ENCODE data around the gene MTA3.
A peak's percentile ranks its signal among the peaks of the same experiment; 100 is the strongest.
"Not testable (repeated sequence)": the region's sequence is repeated elsewhere in the genome, so short reads cannot be mapped to it uniquely, and the experiment has no call there.

The MTA3 gene

GRCh38 chr2:42588121-42588520 lies 19.7 kb downstream of the MTA3 start:
- Histone ChIP-seq H3K36me3 (ENCODE audit: insufficient read depth, low read length) (peaks cover 27% of the 10 kb centered on the region), H3K4me3 (no peak overlapping the region), H3K27ac (no peak overlapping the region), H3K9ac (ENCODE audit: insufficient read length) (no peak overlapping the region), H3K9me3 (ENCODE audit: low read depth, low read length) (no peaks in the 10 kb centered on the region)
- no peak for TF ChIP-seq POLR2AphosphoS5 (IDR thresholded peaks at IDR 0.05; ENCODE audit: borderline replicate concordance, low read depth, low read length)
- DNase-seq (ENCODE audit: low read depth, low spot score) = no peak

GRCh38 chr2:42590176-42590575 lies 21.7 kb downstream of the MTA3 start:
- DNase-seq (ENCODE audit: low read depth, low spot score) = no peak
- peaks cover 20% of the 10 kb centered on the region for H3K36me3 ChIP-seq (ENCODE audit: insufficient read depth, low read length)
- H3K27ac ChIP-seq = no peak overlapping the region
- H3K4me3 ChIP-seq = no peak overlapping the region
- H3K9me3 ChIP-seq (ENCODE audit: low read depth, low read length) = no peaks in the 10 kb centered on the region
- H3K9ac ChIP-seq (ENCODE audit: insufficient read length) = no peak overlapping the region
- TF ChIP-seq POLR2AphosphoS5 (IDR thresholded peaks at IDR 0.05; ENCODE audit: borderline replicate concordance, low read depth, low read length) = no peak
- no peak for TF ChIP-seq EZH2 (IDR thresholded peaks at IDR 0.05)
- no peak for TF ChIP-seq FOXP2 (optimal IDR thresholded peaks at IDR 0.05; ENCODE audit: control extremely low read depth, extremely low read length, insufficient read depth)

GRCh38 chr2:42593282-42593681 lies 24.9 kb downstream of the MTA3 start:
- Histone ChIP-seq H3K4me3 (no peak overlapping the region), H3K9ac (ENCODE audit: insufficient read length) (no peak overlapping the region), H3K36me3 (ENCODE audit: insufficient read depth, low read length) (peaks cover 8% of the 10 kb centered on the region; the same call in 1 of the 2 replicates), H3K9me3 (ENCODE audit: low read depth, low read length) (no peaks in the 10 kb centered on the region), H3K27ac (no peak overlapping the region)
- TF ChIP-seq POLR2AphosphoS5 (IDR thresholded peaks at IDR 0.05; ENCODE audit: borderline replicate concordance, low read depth, low read length) = no peak
- TF ChIP-seq EZH2 (IDR thresholded peaks at IDR 0.05) = no peak
- no peak for DNase-seq (ENCODE audit: low read depth, low spot score)

- Histone ChIP-seq H3K9me3 (ENCODE audit: low read depth, low read length) (no peaks in the 10 kb centered on the region), H3K9ac (ENCODE audit: insufficient read length) (no peak overlapping the region), H3K36me3 (ENCODE audit: insufficient read depth, low read length) (no peaks in the 10 kb centered on the region; the same call in 1 of the 2 replicates), H3K27ac (no peak overlapping the region; the same call in 1 of the 2 replicates), H3K4me3 (no peak overlapping the region)
- TF ChIP-seq EZH2 (IDR thresholded peaks at IDR 0.05) (no peak), POLR2AphosphoS5 (IDR thresholded peaks at IDR 0.05; ENCODE audit: borderline replicate concordance, low read depth, low read length) (no peak), FOXP2 (optimal IDR thresholded peaks at IDR 0.05; ENCODE audit: control extremely low read depth, extremely low read length, insufficient read depth) (no peak)
- no peak for DNase-seq (ENCODE audit: low read depth, low spot score)
Measured at GRCh38 chr2:42598656-42599055, 30.2 kb downstream of the MTA3 start.

- H3K4me3 ChIP-seq = no peak overlapping the region
- no peak for DNase-seq (ENCODE audit: low read depth, low spot score)
- no peak for TF ChIP-seq POLR2AphosphoS5 (IDR thresholded peaks at IDR 0.05; ENCODE audit: borderline replicate concordance, low read depth, low read length)
- TF ChIP-seq FOXP2 (optimal IDR thresholded peaks at IDR 0.05; ENCODE audit: control extremely low read depth, extremely low read length, insufficient read depth) = no peak
- no peak for TF ChIP-seq EZH2 (IDR thresholded peaks at IDR 0.05)
- H3K9ac ChIP-seq (ENCODE audit: insufficient read length) = no peak overlapping the region
- no peaks in the 10 kb centered on the region; the same call in 1 of the 2 replicates for H3K36me3 ChIP-seq (ENCODE audit: insufficient read depth, low read length)
- no peaks in the 10 kb centered on the region for H3K9me3 ChIP-seq (ENCODE audit: low read depth, low read length)
- H3K27ac ChIP-seq = no peak overlapping the region
Measured at GRCh38 chr2:42601076-42601475, 32.6 kb downstream of the MTA3 start.

GRCh38 chr2:42602218-42602875 lies 33.9 kb downstream of the MTA3 start:
- Histone ChIP-seq H3K27ac (peak overlapping the region; percentile 10; the same call in 1 of the 2 replicates), H3K9ac (ENCODE audit: insufficient read length) (no peak overlapping the region), H3K36me3 (ENCODE audit: insufficient read depth, low read length) (no peaks in the 10 kb centered on the region; the same call in 1 of the 2 replicates), H3K9me3 (ENCODE audit: low read depth, low read length) (no peaks in the 10 kb centered on the region), H3K4me3 (no peak overlapping the region)
- TF ChIP-seq EZH2 (IDR thresholded peaks at IDR 0.05) (no peak), POLR2AphosphoS5 (IDR thresholded peaks at IDR 0.05; ENCODE audit: borderline replicate concordance, low read depth, low read length) (no peak), FOXP2 (optimal IDR thresholded peaks at IDR 0.05; ENCODE audit: control extremely low read depth, extremely low read length, insufficient read depth) (no peak)
- no peak for DNase-seq (ENCODE audit: low read depth, low spot score)

- Histone ChIP-seq H3K9ac (ENCODE audit: insufficient read length) (no peak overlapping the region), H3K27ac (peak overlapping the region; percentile 10; the same call in 1 of the 2 replicates), H3K36me3 (ENCODE audit: insufficient read depth, low read length) (no peaks in the 10 kb centered on the region; the same call in 1 of the 2 replicates), H3K9me3 (ENCODE audit: low read depth, low read length) (no peaks in the 10 kb centered on the region), H3K4me3 (no peak overlapping the region)
- no peak for DNase-seq (ENCODE audit: low read depth, low spot score)
- no peak for TF ChIP-seq EZH2 (IDR thresholded peaks at IDR 0.05)
- no peak for TF ChIP-seq POLR2AphosphoS5 (IDR thresholded peaks at IDR 0.05; ENCODE audit: borderline replicate concordance, low read depth, low read length)
- TF ChIP-seq FOXP2 (optimal IDR thresholded peaks at IDR 0.05; ENCODE audit: control extremely low read depth, extremely low read length, insufficient read depth) = no peak
Measured at GRCh38 chr2:42602876-42603219, 34.4 kb downstream of the MTA3 start.

GRCh38 chr2:42604341-42604867 lies 36.0 kb downstream of the MTA3 start:
- H3K9me3 ChIP-seq (ENCODE audit: low read depth, low read length); DNase-seq (ENCODE audit: low read depth, low spot score); H3K9ac ChIP-seq (ENCODE audit: insufficient read length); H3K4me3 ChIP-seq; H3K27ac ChIP-seq; H3K36me3 ChIP-seq (ENCODE audit: insufficient read depth, low read length): not testable (repeated sequence)

- H3K4me3 ChIP-seq; H3K9ac ChIP-seq (ENCODE audit: insufficient read length); DNase-seq (ENCODE audit: low read depth, low spot score); H3K27ac ChIP-seq; H3K9me3 ChIP-seq (ENCODE audit: low read depth, low read length): not testable (repeated sequence)
- peaks cover 17% of the 10 kb centered on the region for H3K36me3 ChIP-seq (ENCODE audit: insufficient read depth, low read length)
Measured at GRCh38 chr2:42606166-42606565, 37.7 kb downstream of the MTA3 start.
